Heart left ventricle (tissue), 16 donors: ENCODE results near the gene SLC7A14. TPM values are rescaled to one million over a fixed set of nuclear protein-coding genes. Genes with fewer than 3 reads are reported as not detected.
"Not testable (repeated sequence)": the region's sequence is repeated elsewhere in the genome, so short reads cannot be mapped to it uniquely, and the experiment has no call there.

Source experiments
- ATAC-seq, 4 donors: fragments of 200-7000 bp; cut with Tn5 transposase; one replicate each; pipeline ENCODE4 v1.9.1; 2020 to 2022; ENCODE audit warnings: moderate library complexity in 4 of 4, mild to moderate bottlenecking in 3 of 4, moderate number of reproducible peaks in 1 of 4
- DNase-seq, 5 donors: peaks; one replicate each; pipeline ENCODE4 v3.0.0-alpha.2; 2020
- H3K27ac ChIP-seq, 12 donors: fragments of 200-600 bp; sonication (generic) in 4 of 12; one replicate each; pipeline versions ENCODE4 v1.5.0 to v1.8.0; 2016 to 2022; ENCODE audit warnings: mild to moderate bottlenecking in 2 of 12
- H3K27me3 ChIP-seq, 9 donors: fragments of 200-600 bp; sonication (generic) in 2 of 9; one replicate each; pipeline versions ENCODE4 v1.5.1 to v1.8.0; 2016 to 2022; ENCODE audit warnings: mild to moderate bottlenecking in 3 of 9
- H3K36me3 ChIP-seq, 9 donors: fragments of 200-600 bp; sonication (generic) in 2 of 9; one replicate each; pipeline versions ENCODE4 v1.5.0 to v1.8.0; 2018 to 2022; ENCODE audit warnings: mild to moderate bottlenecking in 2 of 9
- H3K4me1 ChIP-seq, 12 donors: fragments of 200-600 bp; sonication (generic) in 4 of 12; one replicate each; pipeline versions ENCODE4 v1.5.0 to v1.8.0; 2016 to 2022; ENCODE audit warnings: mild to moderate bottlenecking in 3 of 12
- H3K4me3 ChIP-seq, 12 donors: fragments of 200-600 bp; sonication (generic) in 4 of 12; one replicate each; pipeline versions ENCODE4 v1.5.0 to v1.8.0; 2017 to 2022; ENCODE audit warnings: mild to moderate bottlenecking in 9 of 12, moderate library complexity in 4 of 12
- H3K9me3 ChIP-seq, 12 donors: fragments of 200-600 bp; sonication (generic) in 4 of 12; one replicate each; pipeline versions ENCODE4 v1.5.0 to v1.8.0; 2016 to 2022; ENCODE audit warnings: mild to moderate bottlenecking in 1 of 12
- POLR2A ChIP-seq, 2 donors: fragments of 450-650 bp; IDR thresholded peaks; one replicate each; pipeline ENCODE4 v1.6.1; 2017; ENCODE audit warnings: antibody characterized with exemption in 2 of 2, mild to moderate bottlenecking in 2 of 2, moderate library complexity in 2 of 2
- WGBS, 4 donors: extraction: QIAGEN DNeasy Blood & Tissue Kit in 2 of 4; methylation state at CpG; one replicate each; pipeline versions ENCODE4 v1.1.5 to v1.1.7; 2013 to 2018; 5-methylcytosine and 5-hydroxymethylcytosine counted together
- intact Hi-C, 10 donors: fragments of 100-400 bp; cut with DNase I; formaldehyde crosslinking; loops; one replicate each; pipeline versions ENCODE4 v1.11.1 to v1.14.2; 2022
- polyA plus RNA-seq, 2 donors: library from polyadenylated mRNA; stranded (reverse); fragments of 200-250 nt; gene quantifications; one replicate each; pipeline ENCODE4 v1.2.3, GENCODE V29; 2013
- total RNA-seq, 9 donors: library from RNA; depleted of rRNA in 2 of 9; stranded (reverse); fragments of >200 nt in 2 of 9; fragmentation: NEBNext Ultra II Directional in 3 of 9; extraction: Animal tissue kit (Norgen Biotek cat#: 25700) in 3 of 9; gene quantifications; one replicate each; pipeline versions ENCODE4 v1.1.0 to v1.2.4, GENCODE V29; 2016 to 2023
- TF ChIP-seq, protein P1 (sequence below), 12 donors: fragments of 200-600 bp; sonication (generic) in 4 of 12; IDR thresholded peaks; one replicate each; pipeline versions ENCODE4 v1.5.0 to v1.8.0; 2018 to 2022; ENCODE audit warnings: antibody characterized with exemption in 12 of 12, mild to moderate bottlenecking in 5 of 12
- donor health status: ischemic (EF 13 %, LVEDD 7.1; RV severe dilation, severe dysfunction).
- donor health status: healthy with polysubstance abuse.
- donor health status: DM: no; HTN: yes; CAD: no.
- donor health status: DM: no; HTN: no; CAD: no.
- donor health status: ischemic (EF 25% LVEDD 6.9; RV normal size, moderate dysfunction).
- donor health status: ischemic (EF 25% LVEDD 5.7; RV mildly dilated, moderate dysfunction).
- donor health status: healthy.
- donor health status: DM: yes; HTN: yes; CAD: no.
- donor health status: ischemic (EF 35%, LVEDD 5.7; RV mildly dilated, moderate dysfunction).
- donor health status: nonischemic (EF 11% LVEDD 7.7; RV severe dilation, severe dysfunction).
- donor health status: DM: yes; HTN: yes; CAD: no.
- donor health status: PGD.
- donor health status: ischemic (EF 29% LVEDD 5.4; RV normal size, mild dysfunction).
- donor health status: nonischemic (EF 23%, LVEDD 6.1; RV moderate dilation, normal function).

Gene SLC7A14
- total and polyA plus RNA-seq, 11 donors, result 0.02 TPM; not detected in 9

DNA sequence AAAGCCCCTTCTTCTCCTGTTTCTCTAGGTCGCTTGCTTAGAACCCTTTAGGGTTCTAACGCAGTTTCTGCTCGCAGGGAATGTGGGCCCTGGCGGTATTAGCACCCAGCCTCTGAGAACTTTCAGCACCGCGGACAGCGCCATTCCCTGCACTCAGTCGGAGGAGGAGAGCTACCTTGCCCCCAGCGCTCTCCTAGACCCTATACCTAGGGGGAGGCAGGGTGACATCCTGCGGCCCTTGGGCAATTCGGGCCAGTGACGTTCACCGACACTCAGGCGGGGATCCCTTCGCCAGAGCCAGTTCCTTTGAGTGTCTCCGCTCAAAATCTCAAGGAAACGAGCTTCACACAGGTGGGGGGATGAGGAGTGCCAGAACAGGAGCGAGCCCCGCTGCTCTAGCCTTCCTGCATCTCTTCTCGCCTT, 1.3 kb downstream of the SLC7A14 start:
- intact Hi-C loops, result no loop called here
- DNase-seq (peak; percentile 52 to 75 (median 69)), ATAC-seq (peak; percentile 81 to 94 (median 92))
- Histone ChIP-seq H3K27me3 (peaks cover 12 to 54% (median 23%) of the 10 kb centered on the region in 9 donors), H3K9me3 (no peaks in the 10 kb centered on the region), H3K4me3 (peak overlapping the region in 1 of 12 donors; percentile 40), H3K27ac (no peak overlapping the region), H3K4me1 (peaks cover 0 to 16% (median 3%) of the 10 kb centered on the region in 12 donors), H3K36me3 (no peaks in the 10 kb centered on the region)
- TF ChIP-seq, protein P1, sequence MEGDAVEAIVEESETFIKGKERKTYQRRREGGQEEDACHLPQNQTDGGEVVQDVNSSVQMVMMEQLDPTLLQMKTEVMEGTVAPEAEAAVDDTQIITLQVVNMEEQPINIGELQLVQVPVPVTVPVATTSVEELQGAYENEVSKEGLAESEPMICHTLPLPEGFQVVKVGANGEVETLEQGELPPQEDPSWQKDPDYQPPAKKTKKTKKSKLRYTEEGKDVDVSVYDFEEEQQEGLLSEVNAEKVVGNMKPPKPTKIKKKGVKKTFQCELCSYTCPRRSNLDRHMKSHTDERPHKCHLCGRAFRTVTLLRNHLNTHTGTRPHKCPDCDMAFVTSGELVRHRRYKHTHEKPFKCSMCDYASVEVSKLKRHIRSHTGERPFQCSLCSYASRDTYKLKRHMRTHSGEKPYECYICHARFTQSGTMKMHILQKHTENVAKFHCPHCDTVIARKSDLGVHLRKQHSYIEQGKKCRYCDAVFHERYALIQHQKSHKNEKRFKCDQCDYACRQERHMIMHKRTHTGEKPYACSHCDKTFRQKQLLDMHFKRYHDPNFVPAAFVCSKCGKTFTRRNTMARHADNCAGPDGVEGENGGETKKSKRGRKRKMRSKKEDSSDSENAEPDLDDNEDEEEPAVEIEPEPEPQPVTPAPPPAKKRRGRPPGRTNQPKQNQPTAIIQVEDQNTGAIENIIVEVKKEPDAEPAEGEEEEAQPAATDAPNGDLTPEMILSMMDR (IDR thresholded peaks at IDR 0.05), result no peak
- no peak for TF ChIP-seq POLR2A (IDR thresholded peaks at IDR 0.05)
- WGBS, 4 donors, result 3 to 5% (median 3%) methylated on average over 15 to 20 of the region's 20 CpGs

- no peak overlapping the region for H3K27ac ChIP-seq
- H3K4me1 ChIP-seq, result peaks cover 0 to 3% (median 0%) of the 10 kb centered on the region in 12 donors
- WGBS, 4 donors, result 46 to 65% (median 53%) methylated on average over 3 of the region's 3 CpGs
- no peak for TF ChIP-seq POLR2A (IDR thresholded peaks at IDR 0.05)
- TF ChIP-seq, protein P1 (IDR thresholded peaks at IDR 0.05), result no peak
- intact Hi-C loops, result no loop called here
- no peaks in the 10 kb centered on the region for H3K36me3 ChIP-seq
- DNase-seq (no peak), ATAC-seq (no peak)
- H3K27me3 ChIP-seq, result peaks cover 0 to 25% (median 4%) of the 10 kb centered on the region in 9 donors
- no peaks in the 10 kb centered on the region for H3K9me3 ChIP-seq
- H3K4me3 ChIP-seq, result no peak overlapping the region
Measured at GRCh38 chr3:170579646-170580045, 6.2 kb downstream of the SLC7A14 start.

- Histone ChIP-seq H3K27me3 (no peaks in the 10 kb centered on the region), H3K36me3 (no peaks in the 10 kb centered on the region), H3K4me3 (no peak overlapping the region), H3K4me1 (peaks cover 0 to 12% (median 0%) of the 10 kb centered on the region in 12 donors), H3K9me3 (no peaks in the 10 kb centered on the region), H3K27ac (no peak overlapping the region)
- peak in 2 of 4 donors; percentile 36 to 68 for ATAC-seq
- WGBS, 4 donors, result 42 to 58% (median 49%) methylated on average over 3 of the region's 3 CpGs
- intact Hi-C loops, result no loop called here
- TF ChIP-seq POLR2A (IDR thresholded peaks at IDR 0.05), result no peak
- TF ChIP-seq, protein P1 (IDR thresholded peaks at IDR 0.05), result no peak
- no peak for DNase-seq
Measured at GRCh38 chr3:170572665-170573253, 13.1 kb downstream of the SLC7A14 start.

DNA sequence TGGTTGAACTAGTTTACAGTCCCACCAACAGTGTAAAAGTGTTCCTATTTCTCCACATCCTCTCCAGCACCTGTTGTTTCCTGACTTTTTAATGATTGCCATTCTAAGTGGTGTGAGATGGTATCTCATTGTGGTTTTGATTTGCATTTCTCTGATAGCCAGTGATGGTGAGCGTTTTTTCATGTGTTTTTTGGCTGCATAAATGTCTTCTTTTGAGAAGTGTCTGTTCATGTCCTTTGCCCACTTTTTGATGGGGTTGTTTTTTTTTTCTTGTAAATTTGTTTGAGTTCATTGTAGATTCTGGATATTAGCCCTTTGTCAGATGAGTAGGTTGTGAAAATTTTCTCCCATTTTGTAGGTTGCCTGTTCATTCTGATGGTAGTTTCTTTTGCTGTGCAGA, 18.3 kb downstream of the SLC7A14 start:
- H3K4me3 ChIP-seq, ATAC-seq, H3K27ac ChIP-seq, H3K27me3 ChIP-seq, DNase-seq, intact Hi-C loops, H3K36me3 ChIP-seq, H3K9me3 ChIP-seq, H3K4me1 ChIP-seq: not testable (repeated sequence)
- WGBS, 4 donors, result 41% methylated on average over 1 of the region's 1 CpG; no CpG with 5 or more reads in 2 of the 4 donors

GRCh38 chr3:170566413-170566812, 19.5 kb downstream of the SLC7A14 start:
- intact Hi-C loops, result no loop called here

More at GRCh38 chr3:170566413-170566812, 19.5 kb downstream of the SLC7A14 start:
- no peak overlapping the region for H3K27ac ChIP-seq
- ATAC-seq (no peak), DNase-seq (no peak)
- no peaks in the 10 kb centered on the region for H3K9me3 ChIP-seq
- H3K36me3 ChIP-seq, result no peaks in the 10 kb centered on the region
- H3K4me1 ChIP-seq, result peaks cover 0 to 8% (median 0%) of the 10 kb centered on the region in 12 donors
- 84 to 93% (median 89%) methylated on average over 2 of the region's 2 CpGs for WGBS, 4 donors
- TF ChIP-seq POLR2A (IDR thresholded peaks at IDR 0.05), result no peak
- TF ChIP-seq, protein P1 (IDR thresholded peaks at IDR 0.05), result no peak
- H3K4me3 ChIP-seq, result no peak overlapping the region
- H3K27me3 ChIP-seq, result no peaks in the 10 kb centered on the region
